Testis (tissue), 2 donors: Measurements from ENCODE around the gene GARRE1.

Experiments used
- POLR2A ChIP-seq: fragments of 450-650 bp; IDR thresholded peaks from one replicate; pipeline ENCODE4 v1.6.1; 2017; ENCODE audit warnings: antibody characterized with exemption, mild to moderate bottlenecking, moderate library complexity
- TF ChIP-seq, protein P1 (sequence below), 3 experiments: fragments of 450-650 bp in 2 of 3; fragments of 200-600 bp in 1 of 3; sonication (generic) in 1 of 3; IDR thresholded peaks; one replicate each; pipeline ENCODE4 v1.5.1; 2016 to 2019; ENCODE audit warnings: antibody characterized with exemption in 3 of 3, mild to moderate bottlenecking in 2 of 3, moderate library complexity in 1 of 3

GRCh38 chr19:34287662-34288140 lies 33.3 kb downstream of the GARRE1 start:
- TF ChIP-seq, protein P1, sequence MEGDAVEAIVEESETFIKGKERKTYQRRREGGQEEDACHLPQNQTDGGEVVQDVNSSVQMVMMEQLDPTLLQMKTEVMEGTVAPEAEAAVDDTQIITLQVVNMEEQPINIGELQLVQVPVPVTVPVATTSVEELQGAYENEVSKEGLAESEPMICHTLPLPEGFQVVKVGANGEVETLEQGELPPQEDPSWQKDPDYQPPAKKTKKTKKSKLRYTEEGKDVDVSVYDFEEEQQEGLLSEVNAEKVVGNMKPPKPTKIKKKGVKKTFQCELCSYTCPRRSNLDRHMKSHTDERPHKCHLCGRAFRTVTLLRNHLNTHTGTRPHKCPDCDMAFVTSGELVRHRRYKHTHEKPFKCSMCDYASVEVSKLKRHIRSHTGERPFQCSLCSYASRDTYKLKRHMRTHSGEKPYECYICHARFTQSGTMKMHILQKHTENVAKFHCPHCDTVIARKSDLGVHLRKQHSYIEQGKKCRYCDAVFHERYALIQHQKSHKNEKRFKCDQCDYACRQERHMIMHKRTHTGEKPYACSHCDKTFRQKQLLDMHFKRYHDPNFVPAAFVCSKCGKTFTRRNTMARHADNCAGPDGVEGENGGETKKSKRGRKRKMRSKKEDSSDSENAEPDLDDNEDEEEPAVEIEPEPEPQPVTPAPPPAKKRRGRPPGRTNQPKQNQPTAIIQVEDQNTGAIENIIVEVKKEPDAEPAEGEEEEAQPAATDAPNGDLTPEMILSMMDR (IDR thresholded peaks at IDR 0.05) = no peak
- no peak for TF ChIP-seq POLR2A
